EH (cell line): Measurements from ENCODE around the gene SPATA31C1.
"Not testable (repeated sequence)": the region's sequence is repeated elsewhere in the genome, so short reads cannot be mapped to it uniquely, and the experiment has no call there.

Source experiments
- DNase-seq: peaks from one replicate; pipeline ENCODE4 v3.0.0-alpha.2; 2015; ENCODE audit warnings: low read depth

SPATA31C1 gene

DNA sequence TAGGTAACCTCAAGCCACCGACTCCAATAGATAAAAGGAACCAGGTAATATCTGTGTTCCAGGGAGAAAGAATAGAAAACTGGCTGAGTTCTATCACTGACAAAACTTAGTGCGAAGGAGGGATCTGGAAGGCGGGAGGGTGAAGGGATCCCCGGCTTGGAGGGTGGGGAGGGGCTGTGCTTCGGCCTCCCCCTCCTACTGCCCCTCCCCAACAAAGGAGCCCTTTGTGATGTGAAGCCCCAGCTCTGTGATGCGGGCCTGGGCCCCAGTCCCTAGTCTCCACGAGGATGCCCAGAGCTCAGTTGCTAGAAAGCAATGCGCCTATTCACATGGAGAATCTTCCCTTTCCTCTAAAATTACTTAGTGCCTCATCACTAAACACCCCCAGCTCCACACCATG lies at the start of gene SPATA31C1:
Gene SPATA31C1, plus strand, starts transcription at position 301 of the 400 bp plus-strand sequence.
- DNase-seq: not testable (repeated sequence)

DNA sequence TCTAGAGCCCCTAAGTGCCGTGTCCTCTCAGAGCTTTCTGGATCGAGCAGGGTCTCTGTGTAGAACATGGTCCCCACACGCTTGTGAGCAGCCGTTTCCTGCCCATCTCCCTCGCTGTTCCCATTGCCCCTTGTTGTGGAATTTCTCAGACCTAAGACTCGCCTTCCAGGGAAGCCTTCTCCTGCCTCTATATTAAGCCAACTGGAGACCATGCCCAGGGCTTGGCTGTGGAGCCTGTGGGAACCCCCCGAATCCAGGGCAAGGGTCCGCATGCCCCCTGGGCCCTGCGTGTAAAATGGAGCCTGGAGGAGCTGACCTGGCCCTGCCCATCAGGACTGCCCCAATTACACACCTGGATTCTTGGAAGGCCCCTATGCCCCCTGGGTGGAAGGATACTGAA lies 49.6 kb upstream of the SPATA31C1 start:
- no peak for DNase-seq

DNA sequence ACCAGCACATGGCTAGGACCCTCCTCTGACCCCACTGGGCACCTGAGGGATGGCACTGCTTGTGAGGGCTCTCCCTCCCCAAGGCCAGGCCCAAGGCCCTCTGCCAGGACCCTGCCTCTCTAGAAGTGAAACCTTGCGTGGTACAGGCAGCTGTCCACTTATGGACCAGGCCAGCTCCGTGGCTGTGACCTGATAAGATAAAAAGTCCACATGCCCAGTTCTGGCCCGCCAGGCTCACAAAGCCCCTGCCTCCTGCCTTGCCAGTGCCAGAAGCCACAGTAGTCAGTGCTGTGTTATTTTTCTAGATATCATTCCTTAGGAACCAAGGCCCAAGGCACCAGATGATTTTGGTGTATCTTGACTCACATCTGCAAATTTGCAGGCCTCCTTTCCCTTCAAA lies 49.1 kb upstream of the SPATA31C1 start:
- DNase-seq: no peak

DNA sequence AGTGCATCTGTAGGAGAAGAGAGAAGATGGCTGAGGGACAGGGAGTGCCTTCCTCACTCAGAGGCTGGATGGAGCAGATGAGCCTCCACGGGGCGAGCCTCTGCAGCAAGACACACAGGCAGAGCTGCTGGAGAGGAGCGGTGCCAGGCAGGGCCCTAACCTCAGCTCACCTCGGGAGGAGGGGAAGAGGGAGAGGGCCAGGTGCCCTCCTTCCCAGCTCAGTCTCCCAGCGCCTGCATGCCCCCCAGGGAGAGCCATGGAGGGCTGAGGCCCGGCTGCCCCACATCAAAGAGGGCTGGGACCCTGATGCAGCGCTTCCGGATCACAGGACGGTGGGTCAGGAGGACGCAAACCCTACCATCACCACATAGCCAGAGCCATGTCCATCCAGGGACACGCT lies 48.7 kb upstream of the SPATA31C1 start:
- DNase-seq: no peak

DNA sequence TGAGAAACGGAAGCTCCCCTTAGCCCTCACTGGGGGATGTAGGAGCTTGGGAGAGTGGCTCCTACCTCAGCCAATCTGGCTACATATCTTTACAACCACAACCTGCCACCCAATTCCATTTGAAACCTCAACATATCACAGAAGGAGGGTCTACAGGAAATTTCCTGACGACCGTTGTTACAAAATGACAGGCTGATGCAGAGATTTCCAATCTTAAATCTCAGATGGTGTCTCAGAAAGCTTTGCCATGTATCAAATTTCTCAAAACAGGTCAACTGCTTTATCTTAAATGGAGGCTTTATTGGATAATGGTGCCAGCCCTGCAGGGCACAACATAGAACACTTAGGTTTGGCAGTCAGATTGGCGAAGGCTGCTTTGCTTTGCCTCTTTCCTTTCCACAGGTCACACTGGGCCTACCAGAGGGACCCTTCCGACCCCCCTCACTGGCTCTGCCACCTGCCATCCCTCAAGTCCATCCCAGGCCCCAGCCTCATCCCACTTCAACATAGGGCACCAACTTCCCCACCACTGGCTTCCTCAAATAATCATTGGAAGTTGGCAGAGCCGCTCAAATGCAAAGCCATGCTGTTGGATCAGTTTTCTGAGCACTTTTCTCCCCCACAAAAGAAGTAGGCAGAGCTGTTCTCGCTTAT lies 46.2 kb upstream of the SPATA31C1 start:
- no peak for DNase-seq

DNA sequence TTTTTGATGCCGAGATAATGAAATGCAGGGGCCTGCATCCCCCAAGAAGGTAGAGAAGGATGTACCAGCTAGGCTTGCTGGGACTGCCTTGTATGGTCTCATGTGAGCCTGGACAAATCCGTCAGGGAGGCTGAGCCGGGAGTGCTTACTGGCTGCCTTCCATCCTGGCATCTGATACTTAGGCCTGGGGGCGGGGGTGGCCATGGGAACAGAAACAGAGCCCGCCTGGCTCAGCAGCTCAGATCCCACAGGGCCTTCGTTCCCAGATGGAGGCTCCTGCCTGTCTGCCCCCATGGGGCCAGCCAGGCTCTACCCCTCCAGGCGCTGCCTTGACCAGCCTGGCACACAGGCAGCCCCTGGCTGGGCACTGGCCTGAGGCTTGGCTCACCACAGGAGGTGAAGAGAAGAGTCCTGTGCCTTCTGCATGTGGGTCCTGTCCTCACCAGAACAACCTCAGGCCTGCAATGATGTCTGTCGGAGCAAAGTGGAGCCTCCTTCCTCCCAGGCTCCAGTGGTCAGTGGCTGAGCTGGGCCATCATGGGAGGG lies 45.6 kb upstream of the SPATA31C1 start:
- DNase-seq: peak; percentile 62

DNA sequence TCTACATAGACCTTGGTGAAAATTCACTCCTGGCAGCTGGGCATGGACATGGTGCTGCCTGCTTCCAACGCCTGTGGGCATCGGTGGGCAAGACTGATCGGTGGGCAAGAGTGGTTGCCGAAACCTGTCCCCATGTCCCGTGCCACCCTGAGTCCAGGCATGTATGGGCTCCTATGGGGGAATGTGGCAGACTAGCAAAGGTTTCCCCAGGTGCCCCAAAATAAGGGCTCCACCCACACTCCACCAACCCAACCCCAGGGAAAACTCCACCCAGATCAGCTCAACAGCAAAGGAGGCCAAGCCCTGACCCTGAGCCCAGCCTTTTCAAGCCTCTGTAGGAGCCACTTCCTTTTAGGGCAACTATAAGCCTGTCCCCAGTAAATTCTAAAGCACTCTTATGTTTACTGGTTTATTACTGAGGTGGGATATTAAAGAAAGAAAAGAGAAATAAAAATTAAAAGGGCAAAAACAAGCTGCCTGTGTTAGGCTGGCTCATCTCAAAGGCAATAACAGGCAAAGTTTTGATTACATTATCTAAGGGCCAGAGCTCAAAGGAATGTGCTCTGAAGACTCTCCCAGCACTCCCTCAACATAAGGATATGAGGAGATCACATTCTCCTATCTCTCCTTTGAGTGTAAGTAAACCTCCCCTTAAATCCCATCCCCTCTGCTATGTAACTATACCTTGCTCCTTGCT lies 44.0 kb upstream of the SPATA31C1 start:
- DNase-seq: peak; percentile 18

- DNase-seq: no peak
Measured at GRCh38 chr9:87874304-87874623, 43.5 kb upstream of the SPATA31C1 start.

DNA sequence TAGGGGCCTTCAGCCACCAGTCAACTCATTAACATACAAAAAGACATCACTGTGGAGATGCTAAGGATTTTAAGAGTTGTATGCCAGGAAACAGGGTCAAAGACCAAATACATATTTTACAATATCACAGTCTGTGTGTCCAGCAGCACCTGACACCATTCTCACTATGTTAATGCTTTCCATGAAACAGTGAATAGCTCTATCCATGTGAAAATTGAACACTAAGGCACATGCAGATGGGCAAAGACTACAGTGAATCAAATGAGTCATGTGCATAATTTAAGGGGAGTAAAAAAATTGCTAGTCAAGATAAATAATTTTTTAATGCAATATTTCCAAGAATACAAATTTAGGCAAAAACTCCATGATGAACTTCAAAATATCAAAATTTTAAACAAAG lies 42.7 kb upstream of the SPATA31C1 start:
- DNase-seq: no peak

DNA sequence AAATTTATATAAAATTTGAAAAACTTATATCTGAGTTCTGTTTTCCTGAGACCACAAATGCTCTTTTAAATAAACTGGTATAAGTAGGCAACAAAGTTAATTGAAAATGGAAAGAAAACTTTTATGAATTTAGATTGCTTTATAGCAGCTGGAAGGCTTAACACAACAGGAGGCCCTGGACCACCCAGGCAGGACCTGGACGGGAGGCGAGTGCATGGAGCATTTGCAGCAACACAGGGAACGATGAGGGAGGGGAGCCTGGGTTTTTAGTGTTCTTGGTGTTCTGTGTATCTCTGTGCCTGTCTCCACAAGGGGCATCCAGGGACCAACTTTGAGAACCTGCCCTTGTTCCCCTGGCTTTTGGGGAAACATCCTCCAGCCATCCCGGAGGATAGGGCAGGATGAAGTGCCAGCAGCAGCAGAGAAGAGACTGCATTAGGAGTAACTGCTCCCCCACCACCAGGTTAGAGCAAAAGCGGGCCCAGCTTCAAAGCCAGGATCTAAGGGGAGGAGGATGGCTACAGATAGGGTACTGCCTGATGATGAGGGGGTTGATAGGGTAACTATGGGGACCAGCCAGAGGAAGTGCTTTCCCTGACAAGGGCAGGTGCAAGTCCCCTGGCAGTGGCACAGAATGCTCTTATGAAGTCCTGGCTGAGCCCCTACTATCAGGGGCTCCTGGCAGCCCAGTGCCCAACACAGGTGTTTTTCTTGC lies 41.8 kb upstream of the SPATA31C1 start:
- DNase-seq: no peak

GRCh38 chr9:87876708-87877107 lies 41.1 kb upstream of the SPATA31C1 start:
- no peak for DNase-seq

GRCh38 chr9:87878989-87879511 lies 38.7 kb upstream of the SPATA31C1 start:
- peak; percentile 84 for DNase-seq

DNA sequence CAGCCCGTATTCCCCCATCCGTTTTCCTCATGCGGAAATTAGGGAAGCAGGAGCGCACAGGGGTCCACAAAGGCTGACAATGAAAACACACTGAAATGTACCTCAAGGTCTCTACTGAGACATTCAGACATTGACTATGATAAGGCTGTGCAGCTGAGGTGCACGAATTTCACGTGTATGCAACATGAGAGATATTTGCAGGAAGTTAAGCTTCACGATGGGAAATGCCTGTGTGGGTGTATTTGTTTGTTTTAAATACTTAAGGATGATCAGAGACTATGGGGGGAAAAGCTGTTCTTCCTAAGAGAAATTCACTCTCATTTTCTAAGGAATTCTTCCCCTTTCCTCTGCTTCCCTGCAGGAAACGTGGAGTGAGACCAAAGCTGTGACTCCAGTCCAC lies 37.6 kb upstream of the SPATA31C1 start:
- peak; percentile 45 for DNase-seq

GRCh38 chr9:87880683-87881082 lies 37.1 kb upstream of the SPATA31C1 start:
- DNase-seq: no peak

DNA sequence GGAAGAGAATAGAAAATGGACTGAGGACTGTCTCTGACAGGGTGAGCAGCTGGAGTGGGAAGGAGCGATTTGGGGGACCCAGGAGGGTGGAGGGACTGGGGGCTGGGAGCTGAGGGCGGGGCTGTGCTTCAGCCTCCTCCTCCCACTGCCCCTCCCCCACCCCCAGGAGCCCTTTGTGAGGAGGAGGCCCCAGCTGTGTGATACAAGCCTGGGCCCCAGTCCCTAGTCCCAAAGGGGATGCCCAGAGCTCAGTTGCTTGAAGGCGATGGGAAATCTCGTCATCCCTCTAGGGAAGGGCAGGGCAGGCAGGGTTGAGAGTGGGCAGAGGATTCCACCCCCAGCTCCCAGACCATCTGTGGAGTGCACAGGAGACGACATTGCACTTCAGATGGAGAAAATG lies 35.1 kb upstream of the SPATA31C1 start, which contains the start of gene SPATA31E1:
Gene SPATA31E1, plus strand, starts transcription at position 251 of the 400 bp plus-strand sequence. Its CDS starts 15 bp downstream, at position 266.
- no peak for DNase-seq

GRCh38 chr9:87883274-87883673 lies 34.5 kb upstream of the SPATA31C1 start:
- no peak for DNase-seq

GRCh38 chr9:87883990-87884389 lies 33.8 kb upstream of the SPATA31C1 start:
- DNase-seq: peak; percentile 13

DNA sequence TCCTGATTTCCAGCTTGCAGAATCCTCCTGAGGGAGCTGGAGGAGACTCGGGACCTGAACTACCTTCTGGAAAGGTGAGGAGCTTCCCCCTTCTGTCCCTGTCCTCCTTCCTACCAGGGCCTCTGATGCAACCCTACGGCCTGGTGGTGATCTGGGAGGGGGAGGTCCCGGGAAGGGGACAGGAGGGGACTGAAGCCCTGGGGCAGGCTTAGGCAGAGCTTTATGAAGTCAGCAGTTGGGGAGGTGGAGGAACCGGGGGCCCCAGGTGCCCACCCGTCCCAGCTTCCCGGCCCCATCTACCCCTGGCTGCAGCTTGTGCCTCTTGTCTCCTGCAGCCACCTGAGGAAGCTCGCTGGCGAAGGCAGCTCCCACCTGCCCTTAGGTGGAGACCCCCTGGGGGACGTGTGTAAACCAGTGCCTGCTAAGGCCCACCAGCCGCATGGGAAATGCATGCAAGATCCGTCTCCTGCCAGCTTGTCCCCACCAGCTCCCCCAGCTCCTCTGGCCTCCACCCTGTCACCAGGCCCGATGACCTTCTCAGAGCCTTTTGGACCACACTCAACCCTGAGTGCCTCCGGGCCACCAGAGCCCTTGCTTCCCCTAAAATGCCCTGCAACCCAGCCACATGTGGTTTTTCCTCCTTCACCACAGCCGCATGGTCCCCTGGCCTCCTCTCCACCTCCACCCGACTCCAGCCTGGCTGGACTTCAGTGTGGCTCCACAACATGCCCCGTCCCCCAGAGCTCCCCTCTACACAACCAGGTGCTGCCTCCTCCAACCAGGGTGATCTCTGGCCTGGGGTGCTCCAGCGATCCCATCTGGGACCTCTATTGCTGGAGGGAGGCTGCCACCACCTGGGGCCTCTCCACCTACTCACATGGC lies 32.9 kb upstream of the SPATA31C1 start:
- DNase-seq: no peak

DNA sequence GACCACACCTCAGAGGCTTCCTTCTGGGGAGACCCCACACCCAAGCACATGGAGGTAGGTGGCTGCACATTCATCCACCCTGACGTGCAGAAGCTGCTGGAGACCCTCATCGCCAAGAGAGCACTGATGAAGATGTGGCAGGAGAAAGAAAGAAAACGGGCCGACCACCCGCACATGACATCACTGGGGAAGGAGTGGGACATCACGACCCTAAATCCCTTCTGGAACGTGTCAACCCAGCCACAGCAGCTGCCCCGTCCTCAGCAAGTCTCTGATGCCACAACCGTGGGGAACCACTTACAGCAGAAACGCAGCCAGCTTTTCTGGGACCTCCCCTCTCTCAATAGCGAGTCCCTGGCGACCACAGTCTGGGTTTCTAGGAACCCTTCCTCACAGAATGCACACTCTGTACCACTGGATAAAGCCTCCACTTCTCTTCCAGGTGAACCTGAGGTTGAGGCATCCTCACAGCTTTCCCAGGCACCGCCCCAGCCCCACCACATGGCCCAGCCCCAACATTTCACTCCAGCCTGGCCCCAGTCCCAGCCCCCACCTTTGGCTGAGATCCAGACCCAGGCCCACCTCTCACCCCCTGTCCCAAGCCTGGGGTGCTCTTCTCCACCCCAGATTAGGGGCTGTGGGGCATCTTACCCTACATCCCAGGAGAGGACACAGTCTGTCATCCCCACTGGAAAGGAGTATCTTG lies 32.1 kb upstream of the SPATA31C1 start:
- no peak for DNase-seq

- no peak for DNase-seq
Measured at GRCh38 chr9:87886210-87886932, 31.4 kb upstream of the SPATA31C1 start.
